Progenitor cell of endocrine pancreas (in vitro differentiated cells): ENCODE data around the gene SLC10A7. TPM values are rescaled to one million over a fixed set of nuclear protein-coding genes. Genes with fewer than 3 reads are reported as not detected.
A peak's percentile ranks its signal among the peaks of the same experiment; 100 is the strongest.

ENCODE experiments used
- DNase-seq: peaks from one replicate; pipeline ENCODE4 v3.0.0; 2021; ENCODE audit warnings: low spot score; ENCODE audit not compliant: unreplicated experiment
- H3K27ac Mint-ChIP-seq: 2 replicates; pipeline ENCODE4 v1.8.0; 2021; ENCODE audit warnings: mild to moderate bottlenecking, moderate library complexity, mixed read lengths
- H3K27me3 Mint-ChIP-seq: 2 replicates; pipeline ENCODE4 v1.8.0; 2021; ENCODE audit warnings: mixed read lengths
- H3K36me3 Mint-ChIP-seq: 2 replicates; pipeline ENCODE4 v1.8.0; 2022; ENCODE audit warnings: mixed read lengths; ENCODE audit not compliant: insufficient read depth
- H3K4me1 Mint-ChIP-seq: 2 replicates; pipeline ENCODE4 v1.8.0; 2021; ENCODE audit warnings: low read depth, mixed read lengths
- H3K4me3 Mint-ChIP-seq: 2 replicates; pipeline ENCODE4 v1.8.0; 2021; ENCODE audit warnings: low read depth, mild to moderate bottlenecking, moderate library complexity, mixed read lengths
- H3K9me3 Mint-ChIP-seq: 2 replicates; pipeline ENCODE4 v1.8.0; 2021; ENCODE audit warnings: low read depth, mixed read lengths
- long read RNA-seq: library from polyadenylated mRNA; unstranded; transcript quantifications from one replicate; pipeline ENCODE4 v2.0.0, GENCODE V29; 2020
- total RNA-seq: library from RNA; stranded (reverse); gene quantifications from 2 replicates; pipeline ENCODE4 v1.2.1, GENCODE V29; 2021
- TF ChIP-seq, protein P1 (sequence below): fragments of 200-600 bp; sonication (generic); IDR thresholded peaks from one replicate; pipeline ENCODE4 v1.5.0; 2021; ENCODE audit warnings: antibody characterized with exemption, mild to moderate bottlenecking; ENCODE audit not compliant: unreplicated experiment

Gene SLC10A7, protein sequence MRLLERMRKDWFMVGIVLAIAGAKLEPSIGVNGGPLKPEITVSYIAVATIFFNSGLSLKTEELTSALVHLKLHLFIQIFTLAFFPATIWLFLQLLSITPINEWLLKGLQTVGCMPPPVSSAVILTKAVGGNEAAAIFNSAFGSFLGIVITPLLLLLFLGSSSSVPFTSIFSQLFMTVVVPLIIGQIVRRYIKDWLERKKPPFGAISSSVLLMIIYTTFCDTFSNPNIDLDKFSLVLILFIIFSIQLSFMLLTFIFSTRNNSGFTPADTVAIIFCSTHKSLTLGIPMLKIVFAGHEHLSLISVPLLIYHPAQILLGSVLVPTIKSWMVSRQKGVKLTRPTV
- total RNA-seq: 14.1 and 16.5 TPM in 2 replicates
- long read RNA-seq, transcript SLC10A7-201 (12 exons, 2,798 nt): major isoform, 10 of 24 reads
- long read RNA-seq, partial matches to known transcripts: 4 of 24 reads
- long read RNA-seq, other reads (novel, unspliced or antisense): 5 of 24 reads

DNA sequence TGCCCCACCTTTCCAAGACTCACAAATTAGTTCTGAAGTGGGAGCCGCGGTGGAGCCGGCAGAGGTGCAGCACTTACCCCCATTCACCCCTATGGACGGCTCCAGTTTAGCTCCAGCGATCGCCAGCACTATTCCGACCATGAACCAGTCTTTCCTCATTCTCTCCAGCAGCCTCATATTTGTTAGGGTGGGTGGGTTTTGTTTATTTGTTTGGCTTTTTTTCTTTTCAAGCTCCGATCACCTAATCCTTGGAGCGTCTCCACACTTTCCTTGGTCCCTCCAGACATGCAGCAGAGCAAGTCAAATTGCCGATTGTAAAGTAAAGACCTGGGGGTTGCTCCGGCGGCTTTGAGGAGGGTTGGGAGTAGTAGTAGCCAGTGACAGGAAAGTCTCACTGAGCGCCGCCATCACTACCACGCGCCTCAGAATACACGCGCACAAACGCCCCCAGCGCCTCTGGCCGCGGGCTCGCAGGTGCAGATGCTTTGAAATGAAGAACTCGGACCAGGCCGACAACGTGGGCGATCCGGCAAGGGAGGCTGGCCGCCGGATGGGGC lies at the start of gene SLC10A7:
TSS of gene SLC10A7 (minus strand) at position 400 of the 557 bp plus-strand sequence. CDS start at position 177, 223 bp downstream.
- H3K4me1 Mint-ChIP-seq: peaks cover 3% of the 10 kb centered on the region
- no peak within 1 kb of the TSS for H3K4me3 Mint-ChIP-seq
- H3K27ac Mint-ChIP-seq: peak within 1 kb of the TSS; percentile 71
- H3K36me3 Mint-ChIP-seq: no peaks in the 10 kb centered on the region
- no peaks in the 10 kb centered on the region for H3K27me3 Mint-ChIP-seq
- DNase-seq: peak; percentile 47
- no peaks in the 10 kb centered on the region for H3K9me3 Mint-ChIP-seq
- TF ChIP-seq, protein P1, sequence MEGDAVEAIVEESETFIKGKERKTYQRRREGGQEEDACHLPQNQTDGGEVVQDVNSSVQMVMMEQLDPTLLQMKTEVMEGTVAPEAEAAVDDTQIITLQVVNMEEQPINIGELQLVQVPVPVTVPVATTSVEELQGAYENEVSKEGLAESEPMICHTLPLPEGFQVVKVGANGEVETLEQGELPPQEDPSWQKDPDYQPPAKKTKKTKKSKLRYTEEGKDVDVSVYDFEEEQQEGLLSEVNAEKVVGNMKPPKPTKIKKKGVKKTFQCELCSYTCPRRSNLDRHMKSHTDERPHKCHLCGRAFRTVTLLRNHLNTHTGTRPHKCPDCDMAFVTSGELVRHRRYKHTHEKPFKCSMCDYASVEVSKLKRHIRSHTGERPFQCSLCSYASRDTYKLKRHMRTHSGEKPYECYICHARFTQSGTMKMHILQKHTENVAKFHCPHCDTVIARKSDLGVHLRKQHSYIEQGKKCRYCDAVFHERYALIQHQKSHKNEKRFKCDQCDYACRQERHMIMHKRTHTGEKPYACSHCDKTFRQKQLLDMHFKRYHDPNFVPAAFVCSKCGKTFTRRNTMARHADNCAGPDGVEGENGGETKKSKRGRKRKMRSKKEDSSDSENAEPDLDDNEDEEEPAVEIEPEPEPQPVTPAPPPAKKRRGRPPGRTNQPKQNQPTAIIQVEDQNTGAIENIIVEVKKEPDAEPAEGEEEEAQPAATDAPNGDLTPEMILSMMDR: no peak

- Mint-ChIP-seq H3K27me3 (no peaks in the 10 kb centered on the region), H3K4me1 (no peaks in the 10 kb centered on the region), H3K4me3 (no peak overlapping the region), H3K36me3 (no peaks in the 10 kb centered on the region), H3K9me3 (no peaks in the 10 kb centered on the region), H3K27ac (no peak overlapping the region)
- no peak for DNase-seq
- TF ChIP-seq, protein P1: no peak
These were observed 45.7 kb upstream of the SLC10A7 start for GRCh38 chr4:146567396-146567795.

DNA sequence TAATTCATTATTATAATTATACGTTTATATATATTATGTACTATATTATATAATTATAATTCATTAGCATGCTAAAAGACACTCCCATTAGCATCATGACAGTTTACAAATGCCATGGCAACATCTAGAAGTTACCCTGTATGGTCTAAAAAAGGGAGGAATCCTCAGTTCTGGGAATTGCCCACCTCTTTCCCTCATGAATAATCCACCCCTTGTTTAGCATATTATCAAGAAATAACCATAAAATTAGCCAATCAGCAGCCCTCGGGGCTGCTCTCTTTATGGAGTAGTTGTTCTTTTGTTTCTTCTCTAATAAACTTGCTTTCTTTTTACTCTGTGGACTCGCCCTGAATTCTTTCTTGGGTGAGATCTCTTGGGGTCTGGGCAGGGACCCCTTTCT lies 42.8 kb upstream of the SLC10A7 start:
- TF ChIP-seq, protein P1: no peak
- no peaks in the 10 kb centered on the region for H3K36me3 Mint-ChIP-seq
- H3K4me3 Mint-ChIP-seq: no peak overlapping the region
- H3K4me1 Mint-ChIP-seq: no peaks in the 10 kb centered on the region
- no peaks in the 10 kb centered on the region for H3K27me3 Mint-ChIP-seq
- DNase-seq: no peak
- no peak overlapping the region for H3K27ac Mint-ChIP-seq
- no peaks in the 10 kb centered on the region for H3K9me3 Mint-ChIP-seq

GRCh38 chr4:146550161-146550560 lies 28.4 kb upstream of the SLC10A7 start:
- Mint-ChIP-seq H3K27me3 (no peaks in the 10 kb centered on the region), H3K27ac (no peak overlapping the region), H3K4me3 (no peak overlapping the region), H3K4me1 (no peaks in the 10 kb centered on the region), H3K9me3 (no peaks in the 10 kb centered on the region), H3K36me3 (no peaks in the 10 kb centered on the region)
- TF ChIP-seq, protein P1: no peak
- DNase-seq: no peak

DNA sequence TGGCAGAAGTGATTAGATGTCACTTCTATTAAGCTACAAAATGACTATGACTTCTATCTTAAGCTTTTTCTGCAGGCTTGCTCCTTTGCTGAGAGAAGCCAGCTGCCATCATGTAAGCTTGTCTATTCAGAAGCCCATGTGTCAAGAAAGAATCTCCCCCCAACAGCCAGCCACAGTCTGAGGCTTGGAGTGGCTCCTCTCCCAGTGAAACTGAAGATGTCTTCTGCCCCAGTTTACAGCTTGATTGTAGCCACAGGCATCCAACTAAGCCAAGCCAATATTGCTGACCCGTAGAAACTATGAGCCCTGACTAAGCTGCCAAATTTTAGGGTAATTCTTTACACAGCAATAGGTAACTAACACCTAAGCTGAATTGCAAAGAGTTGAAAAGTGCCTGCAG lies 26.7 kb upstream of the SLC10A7 start:
- H3K27ac Mint-ChIP-seq: no peak overlapping the region
- H3K4me1 Mint-ChIP-seq: no peaks in the 10 kb centered on the region
- no peaks in the 10 kb centered on the region for H3K36me3 Mint-ChIP-seq
- no peak for DNase-seq
- H3K4me3 Mint-ChIP-seq: no peak overlapping the region
- TF ChIP-seq, protein P1: no peak
- H3K9me3 Mint-ChIP-seq: peaks cover 11% of the 10 kb centered on the region
- H3K27me3 Mint-ChIP-seq: no peaks in the 10 kb centered on the region
